Measurements from ENCODE around the gene KRTAP4-9. TPM values are rescaled to one million over a fixed set of nuclear protein-coding genes. Genes with fewer than 3 reads are reported as not detected.
"Not testable (repeated sequence)": the region's sequence is repeated elsewhere in the genome, so short reads cannot be mapped to it uniquely, and the experiment has no call there.

The KRTAP4-9 gene
- total RNA-seq, 4 donors from 2014 or later: not detected

DNA sequence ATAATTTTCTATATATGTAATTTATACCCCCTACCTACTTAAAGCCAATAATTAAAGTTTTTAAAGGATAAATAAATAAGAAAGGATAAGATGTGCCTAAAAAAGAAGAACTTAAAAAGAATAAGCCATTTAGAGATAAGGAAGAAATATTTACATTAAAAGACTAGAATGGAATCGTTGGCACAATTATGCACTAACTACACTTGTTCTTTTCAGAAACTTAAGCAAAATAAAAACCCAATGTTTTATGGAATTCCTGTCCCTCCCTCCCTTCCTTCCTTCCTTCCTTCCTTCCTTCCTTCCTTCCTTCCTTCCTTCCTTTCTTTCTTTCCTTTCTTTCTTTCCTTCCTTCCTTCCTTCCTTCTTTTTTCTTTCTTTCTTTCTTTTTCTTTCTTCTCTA lies 39.7 kb downstream of the KRTAP4-9 start:
- H3K27me3 ChIP-seq: peaks cover 0 to 4% (median 0%) of the 10 kb centered on the region in 4 donors
- peaks cover 0 to 32% (median 9%) of the 10 kb centered on the region in 4 donors for H3K9me3 ChIP-seq
- TF ChIP-seq POLR2AphosphoS5 (IDR thresholded peaks at IDR 0.05): no peak
- TF ChIP-seq, protein P1, sequence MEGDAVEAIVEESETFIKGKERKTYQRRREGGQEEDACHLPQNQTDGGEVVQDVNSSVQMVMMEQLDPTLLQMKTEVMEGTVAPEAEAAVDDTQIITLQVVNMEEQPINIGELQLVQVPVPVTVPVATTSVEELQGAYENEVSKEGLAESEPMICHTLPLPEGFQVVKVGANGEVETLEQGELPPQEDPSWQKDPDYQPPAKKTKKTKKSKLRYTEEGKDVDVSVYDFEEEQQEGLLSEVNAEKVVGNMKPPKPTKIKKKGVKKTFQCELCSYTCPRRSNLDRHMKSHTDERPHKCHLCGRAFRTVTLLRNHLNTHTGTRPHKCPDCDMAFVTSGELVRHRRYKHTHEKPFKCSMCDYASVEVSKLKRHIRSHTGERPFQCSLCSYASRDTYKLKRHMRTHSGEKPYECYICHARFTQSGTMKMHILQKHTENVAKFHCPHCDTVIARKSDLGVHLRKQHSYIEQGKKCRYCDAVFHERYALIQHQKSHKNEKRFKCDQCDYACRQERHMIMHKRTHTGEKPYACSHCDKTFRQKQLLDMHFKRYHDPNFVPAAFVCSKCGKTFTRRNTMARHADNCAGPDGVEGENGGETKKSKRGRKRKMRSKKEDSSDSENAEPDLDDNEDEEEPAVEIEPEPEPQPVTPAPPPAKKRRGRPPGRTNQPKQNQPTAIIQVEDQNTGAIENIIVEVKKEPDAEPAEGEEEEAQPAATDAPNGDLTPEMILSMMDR (IDR thresholded peaks at IDR 0.05): no peak
- TF ChIP-seq POLR2A (IDR thresholded peaks at IDR 0.05; ENCODE audit: low read depth): no peak
- no peak for TF ChIP-seq EP300 (IDR thresholded peaks at IDR 0.05)
- H3K4me1 ChIP-seq: no peaks in the 10 kb centered on the region
- no peaks in the 10 kb centered on the region for H3K36me3 ChIP-seq
- 84% methylated on average over 1 of the region's 1 CpG for WGBS
- H3K27ac ChIP-seq (replicated peaks in 1 of 4): no peak overlapping the region
- H3K4me3 ChIP-seq: no peak overlapping the region
- no peak for DNase-seq (ENCODE audit: extremely low spot score)
- intact Hi-C loops (cut with DNase I): no loop called here

DNA sequence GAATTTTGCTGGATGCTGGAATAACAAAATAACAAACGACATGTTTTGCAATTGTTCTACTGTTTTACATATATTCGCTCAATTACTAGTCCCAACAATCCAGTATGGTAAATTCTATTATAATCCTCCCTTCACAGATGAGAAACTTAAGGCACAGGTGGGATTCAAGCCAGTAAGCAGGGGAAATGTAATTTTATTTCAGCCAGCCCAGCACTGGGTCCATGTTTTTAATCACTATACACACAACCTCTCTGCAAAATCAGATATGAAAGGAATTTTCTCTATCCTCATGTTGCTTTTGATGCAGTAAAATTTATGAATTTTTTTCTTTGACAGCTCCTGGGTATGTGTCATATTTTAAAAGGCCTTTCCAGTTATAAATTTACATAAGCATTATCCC lies 40.1 kb downstream of the KRTAP4-9 start:
- Histone ChIP-seq H3K27ac (replicated peaks in 1 of 4) (no peak overlapping the region), H3K36me3 (no peaks in the 10 kb centered on the region), H3K27me3 (no peaks in the 10 kb centered on the region), H3K9me3 (peaks cover 0 to 27% (median 8%) of the 10 kb centered on the region in 4 donors), H3K4me3 (no peak overlapping the region), H3K4me1 (no peaks in the 10 kb centered on the region)
- intact Hi-C loops (cut with DNase I): no loop called here
- WGBS: 93% methylated on average over 2 of the region's 2 CpGs
- no peak for TF ChIP-seq POLR2A (IDR thresholded peaks at IDR 0.05; ENCODE audit: low read depth)
- no peak for TF ChIP-seq EP300 (IDR thresholded peaks at IDR 0.05)
- no peak for TF ChIP-seq POLR2AphosphoS5 (IDR thresholded peaks at IDR 0.05)
- no peak for DNase-seq (ENCODE audit: extremely low spot score)

DNA sequence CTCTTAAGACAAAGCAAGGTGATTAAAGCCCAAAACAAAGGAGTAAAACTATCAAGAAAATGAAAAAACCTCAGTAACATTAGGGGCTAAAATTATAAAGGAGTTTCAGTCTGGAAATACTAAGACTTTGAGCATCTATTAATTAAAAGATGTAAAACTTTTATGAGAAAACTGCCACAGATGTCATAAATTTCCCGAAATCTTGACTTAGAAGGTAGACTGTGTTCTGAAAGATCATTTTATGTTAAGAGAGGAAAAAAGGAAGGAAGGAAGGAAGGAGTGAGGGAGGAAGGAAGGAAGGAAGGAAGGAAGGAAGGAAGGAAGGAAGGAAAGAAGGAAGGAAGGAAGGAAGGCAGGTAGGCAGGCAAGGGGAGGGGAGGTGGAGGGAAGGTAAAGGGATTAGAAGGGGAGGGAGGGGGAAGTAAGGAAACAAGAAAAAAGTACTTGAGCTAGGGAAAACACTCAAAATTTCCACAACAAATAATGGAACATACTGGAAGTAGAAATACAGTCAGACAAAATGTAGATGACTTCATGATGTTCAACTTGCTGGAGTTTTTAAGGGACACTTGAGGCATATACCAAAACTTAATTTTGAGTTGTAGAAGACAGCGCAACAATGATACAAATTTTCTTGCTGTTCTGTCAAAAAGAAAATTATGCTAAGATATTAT lies 42.5 kb downstream of the KRTAP4-9 start:
- TF ChIP-seq, protein P1 (IDR thresholded peaks at IDR 0.05): no peak
- no peak for TF ChIP-seq POLR2AphosphoS5 (IDR thresholded peaks at IDR 0.05)
- TF ChIP-seq EP300 (IDR thresholded peaks at IDR 0.05): no peak
- no peak for TF ChIP-seq POLR2A (IDR thresholded peaks at IDR 0.05; ENCODE audit: low read depth)
- no peaks in the 10 kb centered on the region for H3K4me1 ChIP-seq
- H3K36me3 ChIP-seq: no peaks in the 10 kb centered on the region

DNA sequence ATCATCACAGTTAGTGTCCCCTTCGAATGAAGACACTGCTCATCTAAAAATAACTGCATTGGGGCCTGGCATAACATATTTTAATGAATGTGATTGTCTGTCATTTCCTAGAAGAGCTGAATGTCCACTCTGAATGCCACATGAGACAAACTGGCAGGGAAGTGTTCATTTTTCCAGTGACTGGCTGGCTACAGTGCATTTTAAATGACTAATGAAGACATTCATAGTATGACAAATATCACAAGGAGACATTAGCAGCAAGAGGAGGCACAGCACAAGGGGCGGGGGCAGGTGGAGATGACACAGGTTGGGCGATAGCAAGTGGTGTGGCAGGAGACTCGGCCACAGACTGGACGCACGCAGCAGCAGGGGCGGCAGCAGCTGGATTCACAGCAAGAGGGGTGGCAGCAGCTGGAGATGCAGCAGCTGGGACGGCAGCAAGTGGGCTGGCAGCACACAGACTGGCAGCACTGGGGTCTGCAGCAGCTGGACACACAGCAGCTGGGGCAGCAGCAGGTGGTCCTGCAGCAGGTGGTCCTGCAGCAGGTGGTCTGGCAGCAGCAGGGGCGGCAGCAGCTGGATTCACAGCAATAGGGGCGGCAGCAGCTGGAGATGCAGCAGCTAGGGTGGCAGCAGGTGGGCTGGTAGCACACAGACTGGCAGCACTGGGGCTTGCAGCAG lies 43.9 kb downstream of the KRTAP4-9 start:
- H3K9me3 ChIP-seq; intact Hi-C loops (cut with DNase I); H3K27me3 ChIP-seq; DNase-seq (ENCODE audit: extremely low spot score); H3K36me3 ChIP-seq; H3K4me3 ChIP-seq; H3K4me1 ChIP-seq; H3K27ac ChIP-seq (replicated peaks in 1 of 4): not testable (repeated sequence)
- WGBS: 82% methylated on average over 9 of the region's 10 CpGs

More for the DNA sequence above, 42.5 kb downstream of the KRTAP4-9 start:
- no peak for DNase-seq (ENCODE audit: extremely low spot score)
- 73% methylated on average over 2 of the region's 2 CpGs for WGBS
- Histone ChIP-seq H3K27me3 (no peaks in the 10 kb centered on the region), H3K4me3 (no peak overlapping the region), H3K9me3 (peaks cover 0 to 15% (median 7%) of the 10 kb centered on the region in 4 donors), H3K27ac (replicated peaks in 1 of 4) (no peak overlapping the region)
- intact Hi-C loops (cut with DNase I): no loop called here

DNA sequence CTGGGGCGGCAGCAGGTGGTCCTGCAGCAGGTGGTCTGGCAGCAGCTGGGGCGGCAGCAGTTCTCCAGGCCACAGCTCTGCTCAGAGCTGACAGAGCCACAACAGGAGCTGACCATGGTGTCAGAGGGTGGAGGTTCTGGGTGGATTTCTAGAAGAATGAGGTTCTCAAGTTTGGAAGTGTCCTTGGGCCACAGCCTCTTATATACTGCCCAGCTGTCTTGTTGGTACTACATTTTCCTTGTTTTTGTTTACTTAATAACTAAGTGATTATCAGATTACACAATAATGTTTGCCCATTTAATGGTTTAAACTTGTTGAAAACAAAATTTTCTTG lies 44.4 kb downstream of the KRTAP4-9 start, which contains the start of gene KRTAP4-5:
TSS of gene KRTAP4-5 (minus strand) at position 174 of the 334 bp plus-strand sequence. CDS start at position 116, 58 bp downstream.
- Histone ChIP-seq H3K9me3 (no peaks in the 10 kb centered on the region), H3K27ac (replicated peaks in 1 of 4) (no peak within 1 kb of the TSS), H3K27me3 (no peaks in the 10 kb centered on the region), H3K36me3 (no peaks in the 10 kb centered on the region), H3K4me3 (no peak within 1 kb of the TSS), H3K4me1 (no peaks in the 10 kb centered on the region)
- intact Hi-C loops (cut with DNase I): no loop called here
- WGBS: no CpG with 5 or more reads among the region's 2 CpGs
- no peak for TF ChIP-seq POLR2AphosphoS5 (IDR thresholded peaks at IDR 0.05)
- TF ChIP-seq EP300 (IDR thresholded peaks at IDR 0.05): no peak
- TF ChIP-seq, protein P1 (IDR thresholded peaks at IDR 0.05): no peak
- no peak for TF ChIP-seq POLR2A (IDR thresholded peaks at IDR 0.05; ENCODE audit: low read depth)
- no peak for DNase-seq (ENCODE audit: extremely low spot score)

All from esophagus muscularis mucosa (tissue), 4 donors.